GM18526 (cell line): Measurements from ENCODE around the gene FAM193A.

ENCODE experiments used
- POLR2A ChIP-seq: IDR thresholded peaks from 3 replicates; pipeline ENCODE4 v1.6.1; 2011; ENCODE audit not compliant: insufficient read length; ENCODE audit errors: extremely low read depth

The FAM193A gene

DNA sequence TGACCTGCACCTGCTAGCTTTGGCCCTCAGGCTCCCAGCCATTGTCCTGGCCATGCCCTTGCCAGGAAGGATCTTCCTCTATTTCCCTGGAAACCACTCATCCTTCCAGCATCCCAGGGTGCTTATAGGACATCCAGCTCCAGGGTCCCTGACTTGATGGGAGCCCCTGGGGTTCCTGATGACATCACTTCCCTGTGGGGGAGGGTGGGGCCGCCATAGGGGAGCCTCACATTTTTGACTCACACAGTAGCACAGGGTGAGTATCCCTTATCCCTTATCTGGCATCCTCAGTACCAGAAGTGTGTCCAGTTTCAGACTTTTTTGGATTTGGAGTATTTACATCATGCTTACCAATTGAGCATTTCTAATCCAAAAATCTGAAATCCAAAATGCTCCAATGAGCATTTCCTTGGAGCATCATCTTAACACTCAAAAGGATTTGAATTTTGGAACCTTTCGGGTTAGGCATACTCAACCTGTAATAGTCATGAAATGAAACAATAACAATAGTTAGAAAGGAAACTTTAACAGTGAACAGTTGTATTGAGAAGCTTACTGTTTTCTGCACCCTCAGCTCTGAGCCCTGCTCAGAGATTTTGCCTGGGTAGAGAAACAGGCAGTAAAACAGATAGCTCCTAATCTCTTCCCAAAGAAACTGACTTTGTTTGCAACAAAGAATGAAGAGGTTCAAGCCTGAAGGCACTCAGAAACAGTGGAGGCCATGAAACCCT is 197.6 kb downstream of the FAM193A start:
- no peak for TF ChIP-seq POLR2A

DNA sequence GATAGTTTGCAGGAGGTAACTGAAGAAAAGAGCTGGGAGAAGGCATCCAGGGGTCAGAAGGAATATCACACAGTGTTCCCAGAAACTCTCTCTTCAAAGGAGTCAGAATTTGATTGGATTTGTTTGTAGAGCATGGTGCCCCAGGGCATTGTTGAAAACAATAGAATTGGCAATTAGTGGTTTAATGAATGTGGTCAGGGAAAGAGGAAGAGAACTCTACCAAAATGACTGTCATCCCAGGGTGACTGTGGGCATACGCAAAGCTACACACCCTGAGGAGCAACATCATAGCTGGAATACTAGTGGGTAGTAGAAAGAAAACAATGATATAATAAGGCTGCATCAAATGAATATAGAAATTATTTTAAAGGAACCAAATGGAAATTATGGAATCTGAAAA is 198.2 kb downstream of the FAM193A start:
- TF ChIP-seq POLR2A = no peak

DNA sequence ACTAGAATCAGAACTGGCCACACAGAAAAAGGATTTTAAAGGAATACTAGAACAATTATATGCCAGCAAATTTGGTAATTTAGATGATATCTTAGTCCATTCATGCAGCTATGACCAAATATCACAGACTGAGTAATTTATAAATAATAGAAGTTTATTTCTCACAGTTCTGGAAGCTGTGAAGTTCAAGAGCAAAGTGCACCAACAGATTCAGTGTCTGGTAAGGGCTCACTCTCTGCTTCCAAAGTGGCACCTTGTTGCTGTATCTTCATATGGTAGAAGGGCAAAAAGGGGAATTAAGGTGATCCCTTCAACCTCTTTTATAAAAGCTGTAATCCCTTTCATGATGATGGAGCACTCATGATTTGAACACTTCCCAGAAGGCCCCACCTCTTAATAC is 199.4 kb downstream of the FAM193A start:
- TF ChIP-seq POLR2A = no peak

DNA sequence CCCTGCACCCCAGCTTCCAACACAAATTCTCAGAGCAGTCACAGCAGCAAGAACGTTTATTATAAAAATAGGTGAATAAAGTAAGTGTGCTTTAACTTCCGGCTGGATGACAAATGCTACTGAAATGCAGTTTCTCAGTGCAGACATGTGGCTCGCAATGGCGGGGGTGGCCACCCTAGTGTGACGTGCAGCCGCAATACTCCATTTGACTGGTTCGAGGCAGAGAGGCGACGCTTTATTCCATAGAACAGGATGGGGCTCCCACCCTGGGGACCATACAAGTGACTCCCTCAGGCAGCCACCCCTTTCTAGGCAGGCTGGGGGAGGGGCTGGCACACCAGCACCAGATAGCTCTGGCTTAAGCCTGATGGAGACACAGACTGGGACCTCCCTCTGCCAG is 205.2 kb downstream of the FAM193A start:
- no peak for TF ChIP-seq POLR2A

DNA sequence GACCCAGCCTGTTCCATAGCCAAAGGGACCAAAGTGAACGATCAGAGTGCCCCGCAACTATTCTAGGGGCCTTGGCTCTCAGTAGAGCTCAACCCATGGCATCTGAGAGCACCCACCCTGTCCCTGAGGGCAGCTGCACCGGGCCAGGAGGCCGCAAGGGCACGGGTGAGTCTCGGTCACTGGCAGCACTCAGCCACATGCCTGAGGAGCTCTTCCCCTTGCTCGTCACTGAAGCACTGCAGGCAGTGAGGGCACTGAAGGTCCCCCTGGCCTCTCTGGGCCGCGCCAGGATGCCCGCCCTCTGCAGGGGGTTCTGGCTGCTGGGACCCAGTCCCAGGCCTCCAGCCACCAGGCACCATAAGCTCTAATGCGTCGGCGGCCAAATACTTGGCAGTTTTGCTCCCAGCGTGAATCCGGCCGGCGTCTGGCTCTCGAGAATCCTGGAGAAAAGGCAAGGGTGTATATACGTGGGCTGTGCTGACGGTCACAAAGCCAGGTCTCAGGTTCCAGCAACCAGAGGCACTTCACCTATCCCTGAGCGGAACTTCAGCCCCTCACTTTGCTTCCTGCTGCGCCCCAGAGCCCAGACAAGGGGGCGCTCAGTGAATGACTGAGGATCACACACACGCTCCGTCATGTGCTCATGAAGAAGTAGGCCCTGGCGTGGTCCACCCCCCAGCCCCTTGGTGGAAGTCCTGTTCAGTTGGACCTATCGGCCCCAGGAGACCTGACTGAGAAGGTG is 205.8 kb downstream of the FAM193A start:
- TF ChIP-seq POLR2A = no peak

DNA sequence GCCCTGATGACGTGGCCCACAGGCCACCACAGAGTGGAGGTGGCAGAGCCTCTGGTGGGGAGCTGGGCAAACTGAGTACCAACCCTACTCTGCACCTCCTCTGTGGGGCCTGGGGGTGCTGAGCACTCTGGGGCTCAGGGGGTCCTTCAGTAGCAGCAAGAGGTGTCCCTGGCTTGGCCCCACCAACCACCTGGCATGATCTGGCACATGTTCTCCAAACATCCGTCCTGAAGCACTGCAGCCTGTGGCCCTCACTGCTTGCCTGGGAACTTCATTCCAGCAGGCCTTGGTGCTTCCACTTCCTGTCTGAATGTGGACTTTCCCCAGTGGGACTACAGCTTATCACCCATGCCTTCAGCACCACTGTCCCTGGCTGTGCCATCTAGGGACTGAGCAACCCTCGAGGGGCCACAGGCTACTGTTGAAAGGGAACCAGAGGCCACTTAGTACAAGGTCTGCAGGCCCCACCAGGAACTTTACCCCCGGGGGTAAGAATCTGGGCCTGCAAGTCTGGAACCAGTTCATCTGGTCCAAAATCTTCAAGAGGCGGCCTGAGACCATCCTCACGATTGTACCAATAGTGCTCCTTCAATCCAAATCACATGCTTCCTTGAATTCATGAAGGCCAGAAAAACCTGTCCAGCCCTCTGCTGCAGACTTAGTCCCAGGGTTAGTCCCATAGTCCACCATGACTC is 206.5 kb downstream of the FAM193A start:
- no peak for TF ChIP-seq POLR2A

DNA sequence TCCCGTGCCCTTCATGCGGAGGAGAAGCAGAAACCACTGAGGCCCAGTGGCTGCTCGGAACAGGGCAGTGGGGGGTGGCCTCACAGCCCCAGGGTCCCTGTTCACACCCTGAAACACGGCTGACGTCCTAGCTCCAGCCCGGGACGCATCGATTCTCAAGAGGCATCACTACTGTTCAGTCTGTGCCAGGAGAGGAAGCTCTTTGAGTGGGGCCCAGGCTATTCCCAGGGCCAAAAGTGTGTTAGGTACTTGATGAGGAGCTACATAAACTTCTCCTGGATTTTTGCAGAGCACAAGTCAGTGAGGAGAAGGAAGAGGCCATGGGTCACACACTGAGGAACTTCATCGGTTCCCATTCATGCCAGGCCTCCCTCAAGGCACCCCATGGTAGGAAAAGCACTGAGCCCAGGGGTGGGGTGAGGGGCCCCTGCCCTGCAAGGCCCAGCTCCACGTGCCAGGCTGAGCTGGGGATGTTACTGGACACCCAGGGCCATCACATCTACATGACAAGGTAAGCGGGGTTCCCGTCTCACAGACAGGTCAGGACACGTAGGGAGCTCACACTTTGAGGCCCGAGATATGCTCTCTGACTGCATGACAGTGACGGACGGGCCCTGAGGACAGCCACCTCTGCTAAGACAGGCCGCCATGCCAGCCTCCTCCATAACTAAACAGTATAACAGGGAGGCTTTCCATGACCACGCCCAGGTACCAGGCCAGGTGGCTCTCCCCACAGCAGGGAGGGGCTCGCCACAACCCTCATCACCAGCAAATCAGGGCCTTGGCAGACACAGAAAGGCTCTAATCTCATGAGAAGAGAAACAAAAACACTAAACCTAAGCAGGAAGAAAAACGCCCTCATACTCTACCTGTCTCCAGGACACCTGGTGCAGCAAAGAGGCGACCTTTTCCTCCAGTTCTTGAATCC is 207.3 kb downstream of the FAM193A start:
- TF ChIP-seq POLR2A = no peak

DNA sequence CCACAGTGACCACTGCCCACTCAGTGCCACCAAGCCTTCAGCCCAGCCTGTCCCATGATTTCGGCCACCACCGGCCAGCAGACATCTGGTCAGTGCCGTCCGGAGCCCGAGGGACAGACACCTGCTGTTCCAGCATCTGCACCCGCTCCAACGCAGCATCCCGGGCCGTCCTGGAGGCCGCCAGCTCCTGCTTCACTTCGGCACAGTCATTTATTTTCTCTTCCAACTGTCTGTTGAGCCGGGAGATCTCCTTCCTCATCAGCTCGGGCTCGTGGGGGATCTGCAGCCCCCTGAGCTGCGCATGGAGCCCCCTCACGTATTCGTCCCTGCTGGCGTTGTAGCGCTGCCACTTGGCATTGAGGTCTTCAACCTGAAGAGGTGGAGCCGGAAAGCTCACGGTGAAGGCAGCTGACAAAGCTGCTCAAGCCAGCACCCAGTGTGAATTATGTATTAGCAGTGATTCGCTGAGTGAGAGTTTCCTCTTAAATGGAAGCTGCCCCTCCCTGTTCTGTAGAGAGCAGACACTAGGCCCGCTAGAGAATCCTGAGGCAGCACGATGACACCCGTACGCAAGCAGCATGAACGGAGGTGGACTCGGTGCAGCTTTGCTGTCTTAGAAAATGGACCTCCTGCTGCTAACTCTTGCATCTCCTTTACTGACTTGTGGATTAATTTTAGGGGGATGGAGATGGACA is 208.3 kb downstream of the FAM193A start:
- TF ChIP-seq POLR2A = no peak

DNA sequence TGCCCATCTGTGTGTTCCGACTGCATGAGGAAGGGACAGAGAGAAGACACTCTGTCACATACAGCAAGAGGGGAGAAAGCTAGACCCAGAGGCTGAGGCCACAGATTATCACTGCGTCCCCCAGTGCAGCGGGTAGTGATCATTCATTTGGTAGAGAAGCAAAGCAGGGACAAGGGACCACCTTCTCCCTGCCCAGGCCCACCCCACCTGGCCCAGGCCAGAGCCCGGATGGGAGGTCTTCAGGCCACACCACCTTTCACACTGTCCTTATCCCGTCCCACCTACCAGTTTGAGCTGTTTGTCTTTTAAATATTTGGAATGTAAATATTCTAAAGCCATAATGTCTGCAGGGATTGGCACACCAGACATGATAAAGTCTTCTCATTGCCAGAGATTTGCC is 209.1 kb downstream of the FAM193A start:
- no peak for TF ChIP-seq POLR2A

DNA sequence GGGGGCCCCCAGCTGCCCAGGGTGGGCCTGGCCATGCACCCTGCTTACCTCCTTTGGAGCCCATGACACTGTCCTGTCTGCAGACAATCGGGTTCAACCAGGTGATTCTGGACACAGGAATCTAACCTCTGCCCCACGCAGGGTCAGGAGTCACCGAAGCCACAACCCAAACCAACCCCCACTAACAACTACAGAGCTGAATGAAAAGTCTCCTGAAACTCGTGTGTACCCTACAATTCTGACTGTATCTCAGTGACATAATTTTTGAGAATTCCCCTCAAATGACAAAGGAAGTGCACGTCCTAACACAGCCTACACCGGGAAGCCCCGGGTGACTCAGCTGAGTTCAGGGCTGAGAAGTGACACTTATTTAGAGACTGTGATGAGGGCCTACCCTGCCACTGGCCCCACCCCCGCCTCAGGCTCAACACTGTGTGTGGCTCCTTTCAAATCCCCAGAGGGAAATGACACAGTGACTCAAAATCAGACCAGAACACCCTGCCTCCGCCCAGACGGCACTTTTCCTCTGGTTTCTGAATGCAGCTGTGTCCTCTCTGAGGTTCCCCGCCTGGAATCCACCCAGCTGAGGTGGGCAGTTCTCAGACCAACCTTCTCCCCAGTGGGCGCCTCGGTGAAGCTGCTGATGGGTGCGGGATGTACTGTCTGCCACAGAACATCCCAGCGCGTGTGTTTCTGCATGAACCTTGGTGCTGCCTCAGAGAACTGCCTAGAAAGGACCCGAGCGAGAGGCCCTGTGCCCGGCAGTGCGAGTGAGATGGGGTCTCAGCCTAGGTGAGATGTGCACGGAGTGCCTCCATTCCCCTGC is 209.7 kb downstream of the FAM193A start:
- peak; percentile 48 for TF ChIP-seq POLR2A

DNA sequence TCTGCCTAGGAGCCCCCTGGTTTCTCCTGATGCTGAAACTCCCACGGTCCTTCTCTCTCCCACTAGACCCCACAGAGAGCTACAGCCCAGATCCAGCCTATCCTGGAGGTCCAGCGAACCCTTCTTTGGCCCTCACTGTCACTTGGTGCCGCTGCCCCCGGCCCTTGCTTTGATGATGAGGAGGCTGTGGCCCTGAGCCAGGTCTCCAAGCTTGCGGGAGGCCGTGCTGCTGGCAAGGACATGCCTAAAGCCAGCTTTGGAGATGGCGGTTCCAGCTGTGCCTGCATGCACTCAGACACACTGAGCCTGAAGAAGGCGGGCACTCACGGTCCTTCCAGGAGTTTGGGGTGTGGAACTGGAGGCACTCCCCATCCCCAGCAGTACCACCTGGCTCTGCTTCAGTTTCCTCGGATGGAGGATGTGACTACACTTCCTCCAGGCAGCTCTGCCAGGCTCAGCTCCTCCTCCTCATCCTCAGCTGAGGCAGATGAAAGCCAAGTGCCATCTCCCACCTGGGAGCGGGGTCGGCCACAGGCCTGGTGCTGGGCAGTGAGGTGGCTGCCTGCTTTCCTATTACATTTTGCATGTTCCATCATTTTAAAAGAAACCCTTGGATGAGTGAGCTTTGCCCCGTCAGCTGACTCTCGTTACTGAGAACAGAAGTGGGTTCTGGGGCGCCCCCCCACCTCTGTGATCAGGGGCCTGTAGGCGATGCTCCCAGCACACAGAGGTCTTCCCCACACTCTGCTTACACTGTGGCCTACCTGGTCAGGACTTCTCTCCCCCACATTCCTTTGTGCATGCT is 210.6 kb downstream of the FAM193A start:
- TF ChIP-seq POLR2A = no peak

DNA sequence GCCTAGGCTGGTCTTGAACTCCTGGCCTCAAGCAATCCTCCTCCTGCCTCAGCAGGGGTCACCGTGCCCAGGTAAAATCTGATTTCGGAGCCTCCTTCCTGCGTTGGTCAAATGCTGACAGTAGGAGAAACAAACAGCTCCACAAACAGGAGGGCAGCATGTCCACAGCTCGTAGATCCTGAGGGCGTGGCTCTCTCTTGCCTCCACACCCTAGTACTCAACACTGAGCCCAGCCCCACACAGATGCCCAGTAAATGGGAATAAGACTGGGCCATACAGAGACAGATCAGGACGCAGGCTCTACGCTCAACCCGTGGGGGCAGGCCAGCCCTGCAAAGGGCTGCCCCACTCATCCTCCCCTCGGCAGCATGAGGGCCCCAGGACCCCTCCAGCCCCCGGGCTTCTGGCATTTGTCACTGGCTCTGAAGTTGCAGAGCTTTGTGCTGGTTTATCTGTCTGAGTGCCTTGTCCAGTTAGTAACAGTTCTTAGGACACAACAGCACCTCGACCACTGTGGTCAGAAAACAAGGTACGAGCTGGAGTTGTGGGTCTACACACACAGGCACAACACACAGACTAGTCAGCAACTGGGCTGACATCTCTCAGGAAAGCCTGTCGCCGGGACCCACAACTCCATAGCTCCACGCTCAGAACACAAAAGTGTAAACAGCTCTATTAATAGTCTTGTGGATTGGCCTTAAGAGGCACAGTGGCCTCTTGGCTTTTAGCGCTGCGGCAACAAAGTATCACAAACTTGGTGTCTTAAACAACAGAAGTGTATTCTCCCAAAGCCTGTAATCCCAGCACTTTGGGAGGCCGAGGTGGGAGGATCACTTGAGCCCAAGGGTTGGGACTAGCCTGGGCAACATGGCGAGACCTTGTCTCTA is 214.5 kb downstream of the FAM193A start:
- TF ChIP-seq POLR2A = no peak

DNA sequence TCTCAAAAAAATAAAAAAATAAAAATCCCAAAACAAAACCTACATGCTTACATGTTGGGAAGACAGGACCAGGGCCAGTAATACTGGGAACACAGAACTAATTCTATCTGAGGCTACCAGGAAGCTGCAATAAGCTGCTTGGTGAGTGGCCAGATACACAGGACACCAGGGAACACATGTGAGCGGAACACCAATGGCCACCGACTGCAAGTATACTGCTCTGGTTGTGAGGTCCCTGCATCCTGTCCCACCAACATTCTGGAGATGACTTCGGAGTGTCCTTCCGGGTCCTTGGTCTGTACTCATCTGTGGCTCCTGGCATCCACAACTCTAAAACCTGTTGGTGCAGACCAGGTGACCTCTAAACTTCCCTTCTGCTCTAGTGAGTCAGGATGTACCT is 217.0 kb downstream of the FAM193A start:
- TF ChIP-seq POLR2A = no peak
